NB4 (cell line): ENCODE measurements around the gene ARPC1A.

Experiments used
- DNase-seq: peaks from one replicate; pipeline ENCODE4 v3.0.0; 2010; ENCODE audit warnings: low read depth
- H3K4me3 ChIP-seq: one replicate; pipeline ENCODE4 v1.5.1; 2011; ENCODE audit warnings: mild to moderate bottlenecking, low read depth, low read length, moderate library complexity
- CTCF ChIP-seq: IDR thresholded peaks from one replicate; pipeline ENCODE4 v1.5.1; 2012; ENCODE audit warnings: low read depth, low read length
- MYC ChIP-seq: IDR thresholded peaks from 2 replicates; pipeline ENCODE4 v1.6.1; 2011; ENCODE audit warnings: low read depth, low read length
- POLR2A ChIP-seq: IDR thresholded peaks from 2 replicates; pipeline ENCODE4 v1.6.1; 2011; ENCODE audit warnings: mild to moderate bottlenecking; ENCODE audit not compliant: insufficient read length; ENCODE audit errors: extremely low read depth
- TF ChIP-seq, protein P1 (sequence below): IDR thresholded peaks from 2 replicates; pipeline ENCODE4 v1.6.1; 2011; ENCODE audit warnings: low read depth, low read length

ARPC1A gene

DNA sequence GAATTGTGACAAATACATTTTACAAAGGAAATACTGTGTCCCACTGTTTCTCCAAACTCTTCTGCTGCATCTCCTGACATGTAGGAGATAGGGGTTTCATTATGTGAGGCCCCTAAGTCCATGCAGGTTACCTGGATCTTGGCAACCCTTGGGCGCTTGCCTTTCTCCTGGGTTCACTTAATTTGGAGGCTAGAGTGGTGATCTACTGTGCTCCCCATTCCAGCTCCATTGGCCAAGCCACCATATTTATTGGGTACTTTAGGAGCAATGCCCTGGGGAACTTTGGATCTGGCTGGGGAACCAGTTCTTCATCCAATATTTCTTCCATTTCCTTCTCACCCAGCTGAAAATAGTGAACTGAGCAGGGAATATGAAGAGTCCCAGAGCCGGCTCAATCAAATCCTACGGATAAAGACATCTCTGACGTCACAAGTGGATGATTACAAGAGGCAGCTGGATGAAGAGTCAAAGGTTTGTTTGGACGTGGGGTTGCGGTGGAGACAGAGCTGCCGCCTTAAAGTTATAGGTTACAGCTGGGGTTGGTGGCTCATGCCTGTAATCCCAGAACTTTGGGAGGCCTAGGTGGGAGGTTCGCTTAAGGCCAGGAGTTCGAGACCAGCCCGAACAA lies 34.6 kb upstream of the ARPC1A start:
- H3K4me3 ChIP-seq: no peak overlapping the region
- TF ChIP-seq CTCF (no peak), MYC (no peak), POLR2A (no peak)
- TF ChIP-seq, protein P1, sequence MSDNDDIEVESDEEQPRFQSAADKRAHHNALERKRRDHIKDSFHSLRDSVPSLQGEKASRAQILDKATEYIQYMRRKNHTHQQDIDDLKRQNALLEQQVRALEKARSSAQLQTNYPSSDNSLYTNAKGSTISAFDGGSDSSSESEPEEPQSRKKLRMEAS: no peak
- DNase-seq: no peak

DNA sequence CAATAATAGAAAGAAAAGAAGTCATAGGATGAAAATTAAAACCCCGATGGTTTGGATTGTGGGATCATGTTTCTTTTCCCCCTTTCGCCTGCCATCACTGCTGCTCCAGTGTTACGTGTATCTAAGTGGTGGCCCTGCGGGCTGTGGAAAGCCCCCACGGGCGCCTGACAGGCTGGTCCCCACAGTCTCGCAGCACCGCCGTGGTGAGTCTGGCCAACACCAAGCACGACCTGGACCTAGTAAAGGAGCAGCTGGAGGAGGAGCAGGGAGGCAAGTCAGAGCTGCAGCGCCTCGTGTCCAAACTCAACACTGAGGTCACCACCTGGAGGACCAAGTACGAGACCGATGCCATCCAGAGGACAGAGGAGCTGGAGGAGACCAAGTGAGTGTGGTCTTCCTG lies 33.6 kb upstream of the ARPC1A start:
- DNase-seq: no peak
- H3K4me3 ChIP-seq: no peak overlapping the region
- TF ChIP-seq CTCF: no peak
- TF ChIP-seq, protein P1: no peak
- no peak for TF ChIP-seq MYC
- TF ChIP-seq POLR2A: no peak

DNA sequence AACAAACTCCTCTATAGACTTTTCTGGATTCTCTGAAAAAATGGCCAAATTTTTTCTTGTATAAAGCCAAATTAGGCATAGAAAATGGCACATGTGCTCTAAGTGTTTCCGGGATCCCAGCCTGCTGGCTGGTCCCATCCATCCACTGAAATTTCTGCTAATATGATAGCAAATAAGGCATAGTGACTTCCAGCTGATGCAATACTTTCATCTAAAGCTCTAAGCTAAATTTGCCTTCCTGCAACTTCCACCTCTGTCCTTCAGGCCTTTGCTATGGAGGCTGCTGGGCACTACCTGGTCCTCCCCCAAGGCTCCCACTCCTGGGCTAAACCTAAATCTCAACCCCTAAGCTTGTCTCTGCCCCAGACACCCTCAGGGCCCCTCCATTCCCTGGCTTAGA lies 32.5 kb upstream of the ARPC1A start:
- no peak for DNase-seq
- TF ChIP-seq MYC: no peak
- TF ChIP-seq POLR2A: no peak
- no peak for TF ChIP-seq CTCF
- TF ChIP-seq, protein P1: no peak
- H3K4me3 ChIP-seq: no peak overlapping the region

DNA sequence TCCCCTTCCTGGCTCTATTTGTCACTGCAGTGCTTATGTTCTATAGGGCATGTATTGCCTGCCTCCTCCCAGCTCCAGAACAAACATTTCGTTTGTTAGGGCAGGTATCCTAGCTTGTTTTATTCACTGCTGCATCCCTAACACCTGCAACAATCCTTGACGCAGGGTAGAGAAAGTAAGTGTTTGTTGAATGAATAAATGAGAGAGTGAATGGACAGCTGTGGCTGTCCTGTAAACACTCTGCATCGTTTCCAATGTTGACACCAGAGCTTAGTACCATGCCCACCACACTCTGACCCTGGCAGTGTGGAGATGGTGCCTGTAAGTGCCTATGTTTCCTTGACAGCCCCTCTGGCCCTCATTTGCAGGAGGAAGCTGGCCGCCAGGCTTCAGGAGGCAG lies 32.0 kb upstream of the ARPC1A start:
- TF ChIP-seq POLR2A (no peak), MYC (no peak), CTCF (no peak)
- TF ChIP-seq, protein P1: no peak
- DNase-seq: no peak
- H3K4me3 ChIP-seq: no peak overlapping the region

DNA sequence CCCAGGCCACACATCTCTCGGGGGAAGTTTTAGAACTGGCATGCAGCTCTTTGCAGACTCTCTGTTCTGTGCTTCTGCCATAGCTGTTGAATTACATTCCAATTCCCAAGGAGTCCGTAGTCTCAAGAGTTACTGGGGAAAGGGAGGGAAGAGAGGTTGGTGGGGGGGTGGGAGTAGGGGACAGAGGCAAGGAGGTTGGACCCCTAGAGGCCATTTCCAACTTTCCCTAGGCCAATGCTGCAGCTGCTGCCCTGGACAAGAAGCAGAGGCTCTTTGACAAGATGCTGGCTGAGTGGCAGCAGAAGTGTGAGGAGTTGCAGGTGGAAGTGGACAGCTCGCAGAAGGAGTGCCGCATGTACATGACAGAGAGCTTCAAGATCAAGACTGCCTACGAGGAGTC lies 29.2 kb upstream of the ARPC1A start:
- H3K4me3 ChIP-seq: no peak overlapping the region
- no peak for DNase-seq
- TF ChIP-seq MYC: no peak

- H3K4me3 ChIP-seq: no peak overlapping the region
- DNase-seq: no peak
- TF ChIP-seq MYC (no peak), CTCF (no peak), POLR2A (no peak)
- TF ChIP-seq, protein P1: no peak
Measured at GRCh38 chr7:99301496-99301895, 24.2 kb upstream of the ARPC1A start.
